Neural cell (in vitro differentiated cells): ENCODE measurements around the gene FGD4. TPM values are rescaled to one million over a fixed set of nuclear protein-coding genes. Genes with fewer than 3 reads are reported as not detected.

ENCODE experiments used
- H2AFZ ChIP-seq: fragments of 200-600, 300-800 bp; sonication (generic), shearing (Covaris generic); 2 replicates; pipeline ENCODE4 v1.6.0; 2014; ENCODE audit warnings: low read depth, mild to moderate bottlenecking, antibody characterized with exemption, low read length, moderate library complexity
- H3F3A ChIP-seq: fragments of 200-600 bp; shearing (Covaris generic); 2 replicates; pipeline ENCODE4 v1.6.1; 2016; ENCODE audit warnings: mild to moderate bottlenecking, moderate library complexity, mixed read lengths, antibody characterized with exemption, low read length; ENCODE audit not compliant: insufficient read depth, poor library complexity, severe bottlenecking
- H3K27ac ChIP-seq: fragments of 200-600, 300-800 bp; sonication (generic), shearing (Covaris generic); 2 replicates; pipeline ENCODE4 v1.5.1; 2014; ENCODE audit warnings: mild to moderate bottlenecking, low read length, moderate library complexity
- H3K27me3 ChIP-seq: fragments of 300-800, 200-600 bp; sonication (generic), shearing (Covaris generic); 2 replicates; pipeline ENCODE4 v1.6.0; 2014; ENCODE audit warnings: mild to moderate bottlenecking, low read depth, low read length, moderate library complexity; ENCODE audit not compliant: insufficient read depth
- H3K36me3 ChIP-seq: fragments of 300-800, 200-600 bp; sonication (generic), shearing (Covaris generic); 2 replicates; pipeline ENCODE4 v1.5.1; 2014; ENCODE audit warnings: mild to moderate bottlenecking, antibody characterized with exemption, low read length, moderate library complexity; ENCODE audit not compliant: insufficient read depth
- H3K4me2 ChIP-seq: fragments of 300-800, 200-600 bp; sonication (generic), shearing (Covaris generic); 2 replicates; pipeline ENCODE4 v1.6.0; 2014; ENCODE audit warnings: mild to moderate bottlenecking, low read length
- H3K4me3 ChIP-seq: fragments of 300-800, 200-600 bp; sonication (generic), shearing (Covaris generic); 2 replicates; pipeline ENCODE4 v1.5.1; 2014; ENCODE audit warnings: mild to moderate bottlenecking, low read length, moderate library complexity
- H3K79me2 ChIP-seq: fragments of 200-600 bp; shearing (Covaris generic); replicated peaks from 2 replicates; pipeline ENCODE4 v1.6.0; 2014; ENCODE audit warnings: mild to moderate bottlenecking, low read length, moderate library complexity; ENCODE audit not compliant: insufficient read depth
- H3K9ac ChIP-seq: fragments of 300-800, 200-600 bp; sonication (generic), shearing (Covaris generic); 2 replicates; pipeline ENCODE4 v1.6.1; 2016; ENCODE audit warnings: mild to moderate bottlenecking, low read length, mixed read lengths
- H3K9me2 ChIP-seq: fragments of 200-600 bp; shearing (Covaris generic); 2 replicates; pipeline ENCODE4 v1.6.1; 2016; ENCODE audit warnings: mild to moderate bottlenecking, low read length, mixed read lengths; ENCODE audit not compliant: insufficient read depth
- H3K9me3 ChIP-seq: fragments of 200-600, 300-800 bp; sonication (generic), shearing (Covaris generic); 2 replicates; pipeline ENCODE4 v1.6.1; 2016; ENCODE audit warnings: mild to moderate bottlenecking, mixed run types, low read length, moderate library complexity, mixed read lengths
- H4K20me1 ChIP-seq: fragments of 200-600 bp; shearing (Covaris generic); 2 replicates; pipeline ENCODE4 v1.6.1; 2016; ENCODE audit warnings: mild to moderate bottlenecking, mixed run types; ENCODE audit not compliant: insufficient read depth
- CTCF ChIP-seq: fragments of 450-650 bp; IDR thresholded peaks from 2 replicates; pipeline ENCODE4 v1.5.1; 2014; ENCODE audit warnings: antibody characterized with exemption, mild to moderate bottlenecking, moderate library complexity; ENCODE audit not compliant: poor library complexity, severe bottlenecking
- EP300 ChIP-seq: fragments of 450-650 bp; conservative IDR thresholded peaks from 2 replicates; pipeline ENCODE4 v1.6.1; 2014; ENCODE audit warnings: antibody characterized with exemption, mild to moderate bottlenecking, moderate library complexity; ENCODE audit not compliant: poor library complexity, severe bottlenecking
- EZH2 ChIP-seq: fragments of 200-600, 300-800 bp; shearing (Covaris generic), sonication (generic); IDR thresholded peaks from 2 replicates; pipeline ENCODE4 v1.6.1; 2014; ENCODE audit warnings: antibody characterized with exemption, low read length, borderline replicate concordance, mild to moderate bottlenecking; ENCODE audit not compliant: insufficient read depth, poor library complexity, severe bottlenecking
- MXI1 ChIP-seq: fragments of 450-650 bp; conservative IDR thresholded peaks from 2 replicates; pipeline ENCODE4 v1.6.1; 2014; ENCODE audit warnings: antibody characterized with exemption, mild to moderate bottlenecking; ENCODE audit not compliant: poor library complexity, severe bottlenecking
- POLR2AphosphoS5 ChIP-seq: IDR thresholded peaks from 2 replicates; pipeline ENCODE4 v1.6.1; 2012
- RAD21 ChIP-seq: fragments of 450-650 bp; conservative IDR thresholded peaks from 2 replicates; pipeline ENCODE4 v1.6.1; 2014; ENCODE audit warnings: antibody characterized with exemption, mild to moderate bottlenecking, moderate library complexity
- REST ChIP-seq: IDR thresholded peaks from 2 replicates; pipeline ENCODE4 v1.6.1; 2012; ENCODE audit warnings: borderline replicate concordance
- SMC3 ChIP-seq: fragments of 450-650 bp; conservative IDR thresholded peaks from 2 replicates; pipeline ENCODE4 v1.6.1; 2014; ENCODE audit warnings: antibody characterized with exemption, mild to moderate bottlenecking, moderate library complexity; ENCODE audit not compliant: poor library complexity
- TAF1 ChIP-seq: IDR thresholded peaks from 2 replicates; pipeline ENCODE4 v1.6.1; 2012; ENCODE audit warnings: low read depth
- polyA plus RNA-seq: library from polyadenylated mRNA; depleted of rRNA; stranded (reverse); fragments of >200 nt; gene quantifications from 2 replicates; pipeline ENCODE4 v1.2.3, GENCODE V29; 2014

FGD4 gene
- polyA plus RNA-seq, 1 donor from 2014 or later: 24.4 TPM

- Histone ChIP-seq H3K9me2 (no peaks in the 10 kb centered on the region), H3K27me3 (no peaks in the 10 kb centered on the region), H4K20me1 (no peaks in the 10 kb centered on the region), H3K4me2 (no peak overlapping the region), H3K4me3 (no peak overlapping the region), H3K27ac (no peak overlapping the region), H3F3A (no peaks in the 10 kb centered on the region), H3K9me3 (no peaks in the 10 kb centered on the region), H3K9ac (no peak overlapping the region), H3K79me2 (no peaks in the 10 kb centered on the region), H3K36me3 (peaks cover 10% of the 10 kb centered on the region), H2AFZ (no peak overlapping the region)
- TF ChIP-seq MXI1: no peak
Observed at GRCh38 chr12:32612658-32613614, 213.6 kb downstream of the FGD4 start.

GRCh38 chr12:32615441-32615840 is 216.1 kb downstream of the FGD4 start:
- Histone ChIP-seq H3K9ac (no peak overlapping the region), H3K4me2 (no peak overlapping the region), H3K36me3 (peaks cover 10% of the 10 kb centered on the region), H3K9me2 (no peaks in the 10 kb centered on the region), H3K27ac (no peak overlapping the region), H2AFZ (no peak overlapping the region), H3K9me3 (no peaks in the 10 kb centered on the region), H3F3A (no peaks in the 10 kb centered on the region), H3K79me2 (no peaks in the 10 kb centered on the region), H3K4me3 (no peak overlapping the region), H4K20me1 (no peaks in the 10 kb centered on the region), H3K27me3 (no peaks in the 10 kb centered on the region)
- TF ChIP-seq MXI1 (no peak), EP300 (no peak), REST (no peak), TAF1 (no peak), EZH2 (no peak), CTCF (no peak), RAD21 (no peak), SMC3 (no peak), POLR2AphosphoS5 (no peak)
